GM21360 (cell line): Measurements from ENCODE around the gene HOXA10.

ENCODE experiments used
- ATAC-seq: cut with Tn5 transposase; IDR thresholded peaks from one replicate; pipeline ENCODE4 v1.9.1; 2021; ENCODE audit warnings: mild to moderate bottlenecking, moderate library complexity; ENCODE audit not compliant: unreplicated experiment

Gene HOXA10

DNA sequence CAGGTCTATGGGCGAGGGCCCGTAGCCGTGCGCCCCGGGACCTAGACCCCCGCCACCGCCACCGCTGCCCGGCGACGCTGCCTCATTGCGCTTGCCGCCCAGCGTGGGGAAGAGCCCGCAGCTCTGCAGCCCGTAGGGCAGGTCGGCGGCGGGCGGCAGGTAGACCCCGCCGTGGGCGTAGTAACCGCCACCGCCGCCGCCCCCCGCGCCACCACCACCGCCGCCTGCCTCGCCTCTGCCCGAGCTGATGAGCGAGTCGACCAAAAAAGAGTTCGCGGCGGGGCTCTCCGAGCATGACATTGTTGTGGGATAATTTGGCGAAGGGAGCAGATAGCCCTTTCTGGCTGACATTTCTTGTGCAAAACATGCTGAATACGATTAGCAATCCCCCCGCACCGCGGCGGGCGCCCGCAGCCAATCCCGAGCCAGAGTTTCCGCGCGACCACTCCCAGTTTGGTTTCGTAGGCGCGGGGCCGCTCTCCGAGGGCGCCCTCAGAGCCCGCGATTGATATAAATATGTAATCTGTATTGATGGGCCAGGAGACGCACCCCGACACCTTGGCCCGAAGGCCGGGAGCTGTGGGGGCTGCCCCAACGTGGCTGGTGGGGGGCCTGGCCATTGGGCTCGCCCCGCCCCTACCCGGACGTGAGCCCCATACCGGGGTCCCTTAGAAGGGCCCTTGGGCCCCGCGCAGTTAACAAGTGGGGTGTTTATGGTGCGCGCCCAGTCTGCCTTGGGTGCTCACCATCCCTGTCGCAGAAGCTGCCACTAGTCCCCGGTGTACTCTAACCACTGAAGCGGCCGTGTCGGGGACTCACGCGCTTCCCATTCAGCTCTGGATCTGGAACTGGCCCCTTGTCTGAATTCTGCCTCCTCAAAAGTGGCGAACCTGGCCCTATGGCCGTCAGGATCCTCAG is at the start of gene HOXA10:
Gene HOXA10 (minus strand): TSS at position 365 of the 918 bp plus-strand sequence. CDS start 14 bp downstream, at position 351.
- ATAC-seq = no peak

DNA sequence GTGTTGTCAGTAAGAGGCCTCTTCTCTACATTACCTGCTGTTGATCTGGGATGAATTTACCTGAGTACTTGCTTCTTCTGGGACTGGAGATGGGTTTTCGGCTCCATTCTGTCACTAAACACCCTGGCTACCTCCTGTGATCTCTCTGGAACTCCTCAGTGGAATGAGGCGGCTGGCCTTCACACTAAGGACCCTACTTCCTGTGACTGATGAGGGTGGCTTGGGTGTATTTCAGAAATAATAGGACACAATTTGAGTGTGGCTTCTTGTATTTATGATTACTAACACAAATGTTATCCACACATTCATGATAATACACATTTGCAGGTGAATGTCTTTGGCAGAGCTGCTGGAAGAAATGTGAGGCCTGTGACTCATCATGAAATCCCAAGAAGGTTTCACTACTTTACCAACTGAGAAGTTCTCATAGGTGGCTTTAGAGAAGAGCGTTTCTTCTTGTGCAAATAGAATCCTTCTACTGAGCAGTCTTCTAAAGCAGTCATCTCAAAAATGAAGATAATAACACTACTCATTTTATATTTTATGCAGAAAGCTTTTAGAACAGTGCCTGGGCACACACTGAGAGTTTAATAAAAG is 47.2 kb upstream of the HOXA10 start:
- no peak for ATAC-seq

- ATAC-seq = no peak
Measured at GRCh38 chr7:27220440-27220955, 46.4 kb upstream of the HOXA10 start.

GRCh38 chr7:27219821-27220220 is 45.7 kb upstream of the HOXA10 start:
- no peak for ATAC-seq

DNA sequence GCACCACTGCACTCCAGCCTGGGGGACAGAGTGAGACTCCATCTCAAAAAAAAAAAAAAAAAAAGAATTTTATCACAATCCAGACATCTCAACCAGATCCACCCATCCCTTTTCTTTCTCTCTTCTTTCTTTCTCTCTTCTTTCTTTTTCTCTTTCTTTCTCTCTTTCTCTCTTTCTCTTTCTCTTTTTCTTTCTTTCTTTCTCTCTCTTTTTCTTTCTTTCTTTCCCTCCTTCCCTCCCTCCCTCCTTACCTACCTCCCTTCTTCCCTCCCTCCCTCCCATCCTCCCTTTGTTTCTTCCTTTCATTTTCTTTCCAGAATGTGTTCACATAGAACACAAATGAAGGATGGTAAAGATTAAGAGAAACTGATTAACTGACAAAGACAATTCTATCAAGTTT is 43.8 kb upstream of the HOXA10 start:
- ATAC-seq = no peak

DNA sequence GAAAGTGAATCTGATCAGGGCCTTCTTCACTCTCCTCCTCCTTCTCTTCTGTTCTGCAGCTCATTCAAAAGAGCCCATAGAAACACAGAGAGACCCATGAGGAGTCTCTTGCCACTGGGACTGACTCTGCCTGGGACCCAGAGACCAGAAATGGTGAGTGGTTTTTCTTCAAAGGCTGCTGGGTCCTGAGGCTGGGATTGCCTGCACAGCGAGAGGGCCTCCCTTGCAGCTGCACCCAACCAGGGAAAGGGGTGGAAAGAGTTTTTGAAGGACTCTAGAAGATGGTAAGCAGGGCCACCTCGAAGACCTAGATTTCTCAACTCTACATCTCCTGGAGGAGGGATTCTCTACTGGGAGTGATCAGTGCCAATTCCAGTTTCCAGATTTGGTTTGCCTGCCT is 41.2 kb upstream of the HOXA10 start:
- ATAC-seq = no peak

DNA sequence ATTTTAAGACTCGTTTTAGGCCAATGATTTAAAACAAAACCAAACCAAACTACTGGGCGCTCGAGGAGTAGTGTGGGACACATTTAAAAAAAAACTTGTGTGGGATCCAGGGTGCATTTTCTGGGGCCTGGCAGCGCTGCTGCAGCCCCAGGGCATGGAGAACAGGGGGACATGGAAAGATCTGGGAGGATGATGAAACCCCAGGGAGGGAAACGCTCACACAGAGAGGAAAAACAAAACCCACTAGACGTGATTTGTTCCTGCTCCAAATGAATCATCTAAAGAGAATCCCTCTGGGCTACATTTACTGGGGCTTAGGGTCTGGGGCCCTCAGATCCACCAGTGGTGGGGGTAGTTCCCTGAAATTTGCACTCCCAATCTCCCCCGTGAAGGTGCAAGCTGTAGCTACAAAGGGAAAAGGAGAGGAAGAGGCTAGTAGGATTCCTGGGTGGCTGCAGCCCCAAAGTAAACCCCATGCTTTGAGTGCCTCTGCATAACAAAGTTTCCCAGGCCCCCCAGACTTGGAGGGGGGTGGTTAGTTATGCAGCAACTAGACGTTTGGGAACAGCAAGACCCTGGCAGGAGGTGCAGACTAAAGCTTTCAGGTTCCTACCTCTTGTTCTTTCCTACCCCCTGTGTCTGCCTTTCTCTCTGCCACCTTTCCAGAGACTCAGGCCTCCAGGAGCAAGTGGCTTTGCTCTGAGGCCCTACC is 40.3 kb upstream of the HOXA10 start:
- no peak for ATAC-seq

- no peak for ATAC-seq
Measured at GRCh38 chr7:27213433-27214238, 39.5 kb upstream of the HOXA10 start.

DNA sequence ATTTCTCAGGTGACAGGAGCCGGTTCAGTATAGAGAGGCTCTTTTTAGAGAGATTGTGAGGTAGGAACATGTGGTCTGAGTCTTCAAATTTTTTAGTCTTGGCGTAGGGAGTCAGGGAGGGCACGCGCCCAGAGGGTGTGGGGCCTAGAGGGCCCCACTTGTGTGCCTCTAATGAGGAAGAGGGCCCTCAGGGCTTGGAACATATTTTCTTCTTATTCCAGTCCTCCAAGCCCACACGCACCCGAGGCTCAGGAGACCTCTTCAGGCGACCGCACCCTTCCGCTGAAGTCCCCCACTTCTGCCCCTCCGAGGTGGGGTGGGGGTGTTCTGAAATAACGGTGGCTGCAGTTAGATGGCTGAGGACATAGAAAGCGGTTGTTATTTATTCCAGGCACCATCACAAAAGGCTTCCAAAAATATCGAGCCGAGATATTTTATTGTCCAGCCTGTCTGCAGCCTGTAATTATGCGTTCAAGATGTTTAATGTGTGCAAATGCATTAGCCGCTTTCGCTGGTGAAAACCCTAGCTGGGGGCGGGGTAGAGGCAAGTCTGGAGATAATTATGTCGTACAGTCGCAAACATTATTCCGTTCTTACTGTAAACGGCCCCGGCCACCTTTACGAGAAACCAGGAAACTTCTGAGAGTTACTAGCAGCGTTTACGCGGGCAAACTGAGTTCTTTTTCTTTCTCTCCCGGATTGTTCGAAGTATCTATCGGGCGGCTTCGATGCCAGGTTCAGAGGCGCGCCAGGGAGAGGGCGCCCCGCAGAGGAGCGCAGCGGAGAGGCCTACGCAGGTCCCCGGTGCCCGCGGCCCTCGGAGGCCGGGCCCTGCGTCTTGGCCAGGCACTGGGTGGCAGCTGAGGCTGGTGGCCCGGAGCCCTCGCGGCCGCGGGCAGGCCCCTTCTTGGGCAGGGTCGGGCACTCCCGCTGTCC is 38.6 kb upstream of the HOXA10 start:
- ATAC-seq = no peak

DNA sequence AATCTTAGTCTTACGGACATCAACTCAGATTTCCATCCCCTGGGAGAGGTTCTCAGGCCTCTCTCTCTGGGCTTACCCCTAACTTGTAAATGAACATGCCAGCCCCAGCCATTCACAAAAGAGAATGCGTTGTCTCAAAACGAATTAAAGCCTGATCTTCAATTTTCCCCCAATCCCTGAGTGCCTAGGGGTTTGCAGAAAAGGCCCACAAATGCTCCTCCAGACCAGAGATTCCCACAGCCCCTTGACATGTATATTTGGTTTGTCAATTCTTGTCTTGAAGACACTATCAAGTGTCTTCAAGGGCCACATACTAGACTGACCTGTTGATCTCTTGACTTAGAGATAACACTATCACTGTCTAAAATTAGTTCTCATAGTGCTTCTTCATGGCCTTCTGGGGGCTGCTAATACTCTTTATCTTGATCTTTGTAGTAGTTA is 37.7 kb upstream of the HOXA10 start:
- no peak for ATAC-seq

DNA sequence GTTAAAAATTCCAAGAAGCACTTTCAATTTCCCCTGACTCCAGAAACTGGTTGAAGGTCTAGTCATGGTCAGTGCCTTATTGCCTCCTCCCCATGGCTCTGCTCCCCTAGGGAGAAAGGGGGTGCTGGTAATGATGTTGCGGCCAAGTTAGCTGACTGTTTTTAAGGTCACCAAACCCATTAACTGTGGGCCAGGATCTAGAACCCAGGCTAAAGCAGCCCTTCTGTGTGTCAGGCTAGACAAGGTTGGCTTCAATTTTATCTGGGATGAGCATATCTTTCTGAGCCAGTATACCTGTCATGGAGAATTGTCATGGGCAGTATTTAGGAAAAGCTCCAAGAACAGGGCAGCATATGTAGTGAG is 36.9 kb upstream of the HOXA10 start:
- no peak for ATAC-seq

DNA sequence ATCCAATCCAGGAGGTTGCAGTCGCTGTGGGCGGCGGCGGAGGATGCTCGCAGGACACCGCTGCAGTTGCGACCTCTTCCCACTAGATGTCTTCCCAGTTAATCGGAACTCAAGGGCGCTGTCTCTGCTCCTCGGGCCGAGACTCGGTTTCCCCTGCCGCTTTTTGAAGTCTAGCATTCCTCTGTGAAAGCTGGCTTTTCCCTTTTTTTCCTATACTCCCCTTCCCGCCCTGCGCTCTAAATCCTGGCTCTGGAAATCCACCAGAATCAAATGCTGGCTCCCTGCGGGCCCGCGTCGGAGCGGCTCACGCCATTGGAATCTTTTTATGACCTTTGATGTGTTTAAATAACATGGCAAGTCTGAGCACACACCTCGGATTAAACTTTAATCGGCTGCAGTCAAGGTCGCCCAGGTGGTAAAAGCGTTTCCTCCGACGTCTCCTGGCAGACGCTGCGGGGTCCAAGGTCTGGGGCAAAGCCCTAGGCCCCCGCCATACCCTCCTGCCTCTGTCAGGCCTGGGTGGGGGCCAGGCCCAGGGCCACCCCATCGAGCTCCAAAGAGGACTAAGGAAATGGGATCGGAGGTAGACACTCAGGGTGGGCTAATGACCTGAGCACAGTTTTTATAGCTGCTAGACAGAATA is 36.4 kb upstream of the HOXA10 start:
- ATAC-seq = no peak

DNA sequence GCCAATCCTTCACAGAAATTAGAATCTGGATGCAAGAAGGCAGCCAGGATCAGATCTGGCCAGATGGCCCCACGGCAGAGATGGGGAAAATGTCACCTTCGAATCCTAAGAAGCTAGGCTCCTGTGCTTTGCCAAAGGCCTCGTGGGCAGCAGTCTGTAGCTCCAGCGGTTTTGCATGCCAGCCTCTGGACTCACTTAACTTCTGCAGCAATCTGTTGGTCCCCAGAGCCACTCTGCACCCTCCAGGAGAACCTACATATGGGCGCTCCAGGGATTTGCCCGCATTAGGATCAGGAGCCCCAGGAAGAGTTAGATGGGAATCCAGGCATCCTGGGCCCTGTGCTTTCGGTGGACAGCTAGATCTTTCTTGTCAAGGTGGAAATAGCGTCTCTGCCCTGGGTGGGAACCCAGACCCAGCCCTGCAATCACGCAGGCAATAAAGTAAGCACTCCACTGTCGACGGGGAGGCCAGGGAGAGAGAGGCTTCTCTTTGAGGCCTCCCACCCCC is 35.9 kb upstream of the HOXA10 start:
- ATAC-seq = no peak

GRCh38 chr7:27208998-27209397 is 34.9 kb upstream of the HOXA10 start:
- ATAC-seq = no peak

GRCh38 chr7:27207348-27207985 is 33.3 kb upstream of the HOXA10 start:
- ATAC-seq = no peak

- ATAC-seq = no peak
Measured at GRCh38 chr7:27205325-27206280, 31.5 kb upstream of the HOXA10 start.

DNA sequence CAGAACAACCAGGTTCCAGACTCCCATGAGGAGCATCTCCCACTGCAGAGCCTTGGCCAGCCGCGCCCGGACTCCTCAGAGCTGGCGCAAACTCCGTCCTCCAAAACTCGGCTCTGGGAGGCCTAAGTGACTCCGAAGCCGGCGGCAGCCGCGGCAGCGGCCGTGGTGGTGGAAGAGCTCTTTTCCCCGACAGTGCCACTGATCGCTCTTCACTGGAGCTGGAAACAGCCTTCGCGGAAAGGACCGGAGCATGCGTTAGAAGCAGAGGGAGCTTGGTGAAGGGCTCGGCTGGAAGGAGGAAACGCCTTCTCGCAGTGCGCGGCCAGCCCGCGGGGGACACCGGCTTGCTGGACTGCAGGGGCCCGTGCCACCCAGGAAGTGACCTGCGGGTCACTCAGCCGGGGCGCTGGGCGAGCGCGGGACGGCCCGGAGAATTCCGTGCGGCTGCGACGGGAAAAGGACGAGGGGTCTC is 30.8 kb upstream of the HOXA10 start:
- ATAC-seq = no peak
